Cardiac septum (tissue), 1 donor: Measurements from ENCODE around the gene NARF. TPM values are rescaled to one million over a fixed set of nuclear protein-coding genes. Genes with fewer than 3 reads are reported as not detected.

Experiments used
- DNase-seq: peaks from one replicate; pipeline ENCODE4 v3.0.0-alpha.2; 2020; ENCODE audit warnings: low spot score
- intact Hi-C: fragments of 100-400 bp; cut with DNase I; formaldehyde crosslinking; loops from one replicate; pipeline ENCODE4 v1.14.0; 2022
- total RNA-seq: library from RNA; stranded (reverse); fragmentation: NEBNext Ultra II Directional; extraction: Animal tissue kit (Norgen Biotek cat#: 25700); gene quantifications from one replicate; pipeline ENCODE4 v1.2.1, GENCODE V29; 2021
- donor health status: DM: no; HTN: no; CAD: no.

The NARF gene
- total RNA-seq, 1 donor from 2014 or later: 49.8 TPM

GRCh38 chr17:82463925-82464566, 5.5 kb downstream of the NARF start:
- DNase-seq: no peak
- intact Hi-C loops: no loop called here

GRCh38 chr17:82464567-82464929, 6.0 kb downstream of the NARF start:
- intact Hi-C loops: no loop called here

GRCh38 chr17:82465023-82465603, 6.6 kb downstream of the NARF start:
- intact Hi-C loops: no loop called here
- DNase-seq: no peak

More at GRCh38 chr17:82464567-82464929, 6.0 kb downstream of the NARF start:
- DNase-seq: no peak

- DNase-seq: no peak
- intact Hi-C loops: no loop called here
Measured at GRCh38 chr17:82468692-82469091, 10.2 kb downstream of the NARF start.

DNA sequence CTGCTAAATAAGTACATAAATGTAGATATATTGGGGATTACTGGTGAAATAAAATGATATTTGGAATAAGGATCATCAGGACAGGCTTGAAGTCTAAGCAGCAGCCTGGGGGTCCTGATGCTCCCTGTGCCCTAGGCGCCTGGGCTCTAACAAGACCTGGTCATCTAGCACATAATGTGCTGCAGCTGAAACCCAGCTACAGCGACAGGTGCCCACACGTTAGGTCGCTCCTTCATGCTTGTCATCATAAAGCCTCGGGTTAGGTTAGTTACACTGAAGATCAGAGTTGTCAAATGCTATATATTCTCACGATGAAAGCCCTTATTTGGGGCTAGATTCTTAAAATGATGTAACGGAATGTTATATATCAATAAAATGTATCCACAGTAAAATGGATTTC, 11.5 kb downstream of the NARF start:
- intact Hi-C loops: no loop called here
- DNase-seq: no peak

DNA sequence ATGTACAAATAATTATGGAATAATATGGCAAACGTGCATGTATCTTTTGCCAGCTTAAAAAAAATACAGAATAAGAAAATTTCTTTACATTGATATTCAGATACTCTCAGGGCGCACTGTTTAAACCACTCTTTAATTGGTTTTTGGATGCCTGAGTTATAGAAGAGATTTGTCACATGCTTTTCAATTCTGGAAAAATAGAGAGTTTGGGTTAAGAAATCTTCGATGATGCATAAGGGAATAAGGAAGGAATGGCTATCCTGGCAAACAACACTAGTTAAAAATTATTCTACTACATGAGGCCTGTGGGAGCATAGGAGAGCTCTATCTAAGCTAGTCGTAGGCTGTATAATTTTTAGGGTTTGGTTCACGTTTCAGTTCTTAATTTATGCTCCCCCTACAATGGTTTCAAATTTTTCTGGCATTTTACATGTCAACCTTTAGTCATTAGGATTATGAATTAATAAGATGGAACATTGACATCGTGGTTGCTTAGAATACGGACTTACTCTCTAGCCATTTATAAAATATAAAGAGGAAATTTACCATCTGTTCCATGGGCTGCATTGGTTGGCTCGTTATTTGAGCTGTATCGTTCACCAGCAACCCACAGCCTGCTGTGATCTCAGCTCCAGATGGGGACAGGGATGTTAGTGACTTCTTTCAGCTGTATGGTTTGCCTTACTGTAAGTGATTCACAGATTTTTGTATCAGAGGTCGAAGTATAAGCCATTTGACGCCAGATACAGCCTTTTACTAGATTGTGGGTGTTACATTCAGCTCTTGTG, 15.9 kb downstream of the NARF start:
- DNase-seq: no peak
- intact Hi-C loops: no loop called here

GRCh38 chr17:82475458-82475857, 16.9 kb downstream of the NARF start:
- intact Hi-C loops: no loop called here

GRCh38 chr17:82477934-82478333, 19.4 kb downstream of the NARF start:
- DNase-seq: no peak
- intact Hi-C loops: no loop called here

More at GRCh38 chr17:82475458-82475857, 16.9 kb downstream of the NARF start:
- no peak for DNase-seq

DNA sequence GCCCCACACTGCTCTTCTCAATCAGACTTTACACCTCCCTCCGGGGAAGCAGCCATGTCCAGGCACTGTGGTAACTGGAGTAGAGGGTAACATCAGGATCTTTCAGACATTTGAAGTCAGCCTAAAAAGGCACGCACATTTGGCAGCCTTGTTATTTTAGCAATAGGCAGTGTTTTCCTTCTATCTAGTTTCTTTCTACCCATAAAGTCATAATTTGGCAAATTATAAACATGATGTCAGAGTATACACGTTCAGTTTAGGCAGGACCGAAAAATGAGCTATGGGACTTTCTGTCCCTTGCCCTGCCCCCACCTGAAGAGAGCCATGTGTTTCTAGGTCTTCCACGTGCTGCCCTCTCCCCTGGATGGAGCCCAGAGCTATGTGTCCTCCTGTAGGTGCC, 21.1 kb downstream of the NARF start:
- intact Hi-C loops: no loop called here
- DNase-seq: no peak

GRCh38 chr17:82480318-82480717, 21.8 kb downstream of the NARF start:
- no peak for DNase-seq
- intact Hi-C loops: no loop called here

DNA sequence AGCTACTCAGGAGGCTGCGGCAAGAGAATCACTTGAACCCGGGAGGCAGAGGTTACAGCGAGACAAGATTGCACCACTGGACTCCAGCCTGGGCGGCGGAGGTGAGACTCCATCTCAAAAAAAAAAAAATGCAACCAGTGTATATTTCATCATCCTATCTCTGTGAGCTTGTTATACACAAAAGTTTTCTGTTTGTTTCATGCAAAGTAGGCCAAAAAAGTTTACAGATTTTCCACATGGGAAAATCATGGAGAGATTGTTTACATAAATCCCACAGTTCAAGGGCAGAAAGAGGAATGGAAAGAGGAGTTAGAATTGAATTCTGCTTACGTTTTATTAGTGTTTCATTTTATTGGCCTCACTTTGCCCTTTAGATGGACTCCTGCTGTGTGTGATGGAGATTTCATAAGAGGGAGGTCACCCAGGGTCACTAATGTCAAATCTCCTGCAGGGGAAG, 24.7 kb downstream of the NARF start:
- intact Hi-C loops: no loop called here

GRCh38 chr17:82483836-82484235, 25.3 kb downstream of the NARF start:
- intact Hi-C loops: no loop called here
- DNase-seq: no peak

More for the DNA sequence above, 24.7 kb downstream of the NARF start:
- DNase-seq: no peak

DNA sequence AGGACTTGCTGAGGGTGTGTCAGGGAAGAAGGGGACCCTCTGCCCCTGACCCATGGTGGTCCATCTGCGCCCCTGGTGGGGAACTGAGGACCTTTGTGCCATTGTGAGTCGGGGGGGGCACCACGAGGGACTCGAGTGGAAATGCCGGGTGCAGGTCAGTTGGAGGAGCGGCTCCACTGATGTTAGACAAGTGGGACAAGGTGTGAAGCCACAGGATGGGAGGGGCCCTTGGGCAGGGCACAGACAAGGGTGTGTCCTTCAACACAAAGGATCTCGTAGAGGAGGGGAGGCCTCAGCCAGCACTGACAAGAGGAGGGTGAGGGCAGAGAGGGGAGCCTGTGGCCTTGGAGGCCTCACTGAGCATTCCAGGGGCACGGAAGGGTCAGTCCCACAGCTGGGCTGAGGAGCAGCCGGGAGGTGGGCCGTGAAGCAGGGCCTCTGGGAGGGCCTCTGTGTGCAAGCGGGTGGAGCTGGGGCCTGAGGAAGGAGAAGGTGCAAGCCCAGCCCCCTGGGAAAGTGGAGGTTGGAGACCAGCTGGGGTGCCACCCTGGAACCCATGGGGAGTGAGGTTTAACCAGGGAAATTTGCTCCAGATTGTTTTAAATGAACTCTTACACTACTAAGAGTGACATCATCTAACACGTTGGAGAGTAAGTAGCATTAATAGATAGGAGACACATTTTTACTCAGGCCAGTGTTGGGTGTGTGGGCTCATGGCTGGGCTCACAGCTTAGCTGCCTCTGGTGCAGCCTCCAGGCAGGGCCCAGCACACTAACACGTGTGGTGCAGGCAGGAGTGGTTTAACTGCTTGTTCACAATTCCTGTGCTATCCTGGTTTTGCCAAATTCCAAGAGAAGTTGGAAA, 27.9 kb downstream of the NARF start:
- no peak for DNase-seq
- intact Hi-C loops: no loop called here

GRCh38 chr17:82487910-82488309, 29.4 kb downstream of the NARF start:
- DNase-seq: no peak
- intact Hi-C loops: no loop called here

GRCh38 chr17:82489117-82489516, 30.6 kb downstream of the NARF start:
- DNase-seq: peak; percentile 79
- intact Hi-C loops: no loop called here

GRCh38 chr17:82489851-82490511, 31.4 kb downstream of the NARF start:
- DNase-seq: no peak
- intact Hi-C loops: no loop called here

GRCh38 chr17:82490512-82491195, 32.1 kb downstream of the NARF start:
- no peak for DNase-seq
- intact Hi-C loops: no loop called here

GRCh38 chr17:82491196-82491530, 32.6 kb downstream of the NARF start:
- no peak for DNase-seq
- intact Hi-C loops: no loop called here

DNA sequence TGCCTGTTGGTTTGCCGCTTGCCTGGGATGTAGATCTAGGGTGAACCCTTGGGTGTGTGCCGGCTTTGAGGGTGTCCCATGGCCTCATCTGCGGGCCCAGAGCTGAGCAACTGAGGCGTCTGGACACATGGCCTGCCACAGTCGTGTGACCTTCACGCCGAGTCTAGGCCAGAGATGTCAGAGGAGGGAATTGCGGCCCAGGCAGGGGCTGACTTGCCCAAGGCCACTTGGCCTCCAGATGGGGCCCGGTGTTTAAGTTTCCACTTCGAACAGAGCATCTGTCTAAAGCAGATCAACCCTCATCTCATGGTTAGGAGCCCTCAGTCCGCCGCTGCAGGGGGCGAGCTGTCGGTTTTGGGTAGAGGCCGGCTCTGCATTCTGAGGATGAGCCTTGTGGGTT, 33.0 kb downstream of the NARF start:
- intact Hi-C loops: no loop called here
- DNase-seq: no peak
